ENCODE measurements around the gene C7orf33. TPM values are rescaled to one million over a fixed set of nuclear protein-coding genes. Genes with fewer than 3 reads are reported as not detected.

C7orf33 gene
- total RNA-seq, 2 donors from 2014 or later: not detected

- Histone ChIP-seq H3K27me3 (replicated peaks; ENCODE audit: insufficient read depth) (no peaks in the 10 kb centered on the region), H3K27ac (no peak overlapping the region), H3K36me3 (no peaks in the 10 kb centered on the region), H3K4me1 (replicated peaks) (no peaks in the 10 kb centered on the region), H3K9me3 (no peaks in the 10 kb centered on the region), H3K4me3 (no peak overlapping the region)
- no peak for DNase-seq (ENCODE audit: low spot score)
- 91% methylated on average over 8 of the region's 8 CpGs for WGBS
- intact Hi-C loops (cut with DNase I): no loop called here
- TF ChIP-seq POLR2AphosphoS5 (IDR thresholded peaks at IDR 0.05) (no peak), POLR2A (IDR thresholded peaks at IDR 0.05) (no peak), CTCF (IDR thresholded peaks at IDR 0.05) (no peak)
Observed at GRCh38 chr7:148546857-148547256, 43.7 kb upstream of the C7orf33 start.

GRCh38 chr7:148547951-148548350 lies 42.6 kb upstream of the C7orf33 start:
- 81% methylated on average over 5 of the region's 5 CpGs for WGBS
- no peak for DNase-seq (ENCODE audit: low spot score)
- Histone ChIP-seq H3K27ac (no peak overlapping the region), H3K27me3 (replicated peaks; ENCODE audit: insufficient read depth) (no peaks in the 10 kb centered on the region), H3K9me3 (no peaks in the 10 kb centered on the region), H3K4me3 (no peak overlapping the region), H3K36me3 (no peaks in the 10 kb centered on the region), H3K4me1 (replicated peaks) (no peaks in the 10 kb centered on the region)
- intact Hi-C loops (cut with DNase I): no loop called here
- TF ChIP-seq CTCF (IDR thresholded peaks at IDR 0.05) (no peak), POLR2A (IDR thresholded peaks at IDR 0.05) (no peak), POLR2AphosphoS5 (IDR thresholded peaks at IDR 0.05) (no peak)

GRCh38 chr7:148553979-148554378 lies 36.6 kb upstream of the C7orf33 start:
- Histone ChIP-seq H3K4me1 (replicated peaks) (no peaks in the 10 kb centered on the region), H3K4me3 (no peak overlapping the region), H3K27me3 (replicated peaks; ENCODE audit: insufficient read depth) (no peaks in the 10 kb centered on the region), H3K27ac (no peak overlapping the region), H3K36me3 (no peaks in the 10 kb centered on the region), H3K9me3 (no peaks in the 10 kb centered on the region)
- DNase-seq (ENCODE audit: low spot score): no peak
- intact Hi-C loops (cut with DNase I): no loop called here
- 93% methylated on average over 3 of the region's 3 CpGs for WGBS
- TF ChIP-seq CTCF (IDR thresholded peaks at IDR 0.05) (no peak), POLR2AphosphoS5 (IDR thresholded peaks at IDR 0.05) (no peak), POLR2A (IDR thresholded peaks at IDR 0.05) (no peak)

- 73% methylated on average over 3 of the region's 3 CpGs for WGBS
- intact Hi-C loops (cut with DNase I): no loop called here
- TF ChIP-seq POLR2A (IDR thresholded peaks at IDR 0.05) (no peak), CTCF (IDR thresholded peaks at IDR 0.05) (no peak), POLR2AphosphoS5 (IDR thresholded peaks at IDR 0.05) (no peak)
- Histone ChIP-seq H3K36me3 (no peaks in the 10 kb centered on the region), H3K27ac (no peak overlapping the region), H3K9me3 (no peaks in the 10 kb centered on the region), H3K4me3 (no peak overlapping the region), H3K27me3 (replicated peaks; ENCODE audit: insufficient read depth) (no peaks in the 10 kb centered on the region), H3K4me1 (replicated peaks) (no peaks in the 10 kb centered on the region)
- DNase-seq (ENCODE audit: low spot score): no peak
Observed at GRCh38 chr7:148556892-148557291, 33.7 kb upstream of the C7orf33 start.

- intact Hi-C loops (cut with DNase I): no loop called here
- 89% methylated on average over 1 of the region's 1 CpG for WGBS
- no peak for DNase-seq (ENCODE audit: low spot score)
- no peak overlapping the region for H3K27ac ChIP-seq
- no peak overlapping the region for H3K4me3 ChIP-seq
- TF ChIP-seq POLR2A (IDR thresholded peaks at IDR 0.05): no peak
- no peak for TF ChIP-seq CTCF (IDR thresholded peaks at IDR 0.05)
- TF ChIP-seq POLR2AphosphoS5 (IDR thresholded peaks at IDR 0.05): no peak
- H3K36me3 ChIP-seq: no peaks in the 10 kb centered on the region
- H3K4me1 ChIP-seq (replicated peaks): no peaks in the 10 kb centered on the region
- no peaks in the 10 kb centered on the region for H3K9me3 ChIP-seq
- no peaks in the 10 kb centered on the region for H3K27me3 ChIP-seq (replicated peaks; ENCODE audit: insufficient read depth)
Observed at GRCh38 chr7:148558914-148559313, 31.7 kb upstream of the C7orf33 start.
